H9 (cell line): ENCODE measurements around the gene PDZK1. TPM values are rescaled to one million over a fixed set of nuclear protein-coding genes. Genes with fewer than 3 reads are reported as not detected.

Experiments used
- DNase-seq: peaks from one replicate; pipeline ENCODE4 v3.0.0-alpha.2; 2017
- H2AFZ ChIP-seq: one replicate; pipeline ENCODE4 v1.6.1; 2013; ENCODE audit warnings: mild to moderate bottlenecking, low read length, control low read depth, moderate library complexity
- H2AK5ac ChIP-seq: 2 replicates; pipeline ENCODE4 v1.6.1; 2013; ENCODE audit warnings: low read length, control low read depth, mixed read lengths; ENCODE audit not compliant: insufficient read length
- H2BK120ac ChIP-seq: one replicate; pipeline ENCODE4 v1.6.1; 2013; ENCODE audit warnings: low read depth, mild to moderate bottlenecking, low read length, control low read depth, inconsistent platforms; ENCODE audit not compliant: poor library complexity, severe bottlenecking
- H2BK12ac ChIP-seq: 2 replicates; pipeline ENCODE4 v1.6.1; 2013; ENCODE audit warnings: low read length, control low read depth, mixed read lengths, low read depth; ENCODE audit not compliant: insufficient read length
- H2BK15ac ChIP-seq: 2 replicates; pipeline ENCODE4 v1.6.1; 2013; ENCODE audit warnings: low read depth, low read length, control low read depth
- H2BK20ac ChIP-seq: one replicate; pipeline ENCODE4 v1.6.1; 2013; ENCODE audit warnings: low read depth, mild to moderate bottlenecking, low read length, control low read depth, inconsistent platforms; ENCODE audit not compliant: poor library complexity, severe bottlenecking
- H2BK5ac ChIP-seq: 2 replicates; pipeline ENCODE4 v1.6.1; 2013; ENCODE audit warnings: low read length, control low read depth, mixed read lengths; ENCODE audit not compliant: insufficient read length
- H3K14ac ChIP-seq: 2 replicates; pipeline ENCODE4 v1.6.1; 2013; ENCODE audit warnings: low read length, control low read depth; ENCODE audit not compliant: insufficient read depth
- H3K18ac ChIP-seq: 2 replicates; pipeline ENCODE4 v1.6.1; 2013; ENCODE audit warnings: low read depth, mild to moderate bottlenecking, mixed read lengths, low read length, control low read depth; ENCODE audit not compliant: insufficient read length
- H3K23ac ChIP-seq: 2 replicates; pipeline ENCODE4 v1.6.1; 2013; ENCODE audit warnings: low read length, control low read depth, mixed read lengths, low read depth; ENCODE audit not compliant: insufficient read length
- H3K23me2 ChIP-seq: 2 replicates; pipeline ENCODE4 v1.6.1; 2013; ENCODE audit warnings: low read depth, mild to moderate bottlenecking, mixed read lengths, low read length, control low read depth; ENCODE audit not compliant: insufficient read length, poor library complexity, severe bottlenecking
- H3K27ac ChIP-seq: 2 replicates; pipeline ENCODE4 v1.5.1; 2013; ENCODE audit warnings: low read length, control low read depth, mixed read lengths, low read depth; ENCODE audit not compliant: insufficient read length
- H3K27me3 ChIP-seq: 2 replicates; pipeline ENCODE4 v1.6.1; 2013; ENCODE audit warnings: low read length, control low read depth, inconsistent platforms; ENCODE audit not compliant: insufficient read depth
- H3K4ac ChIP-seq: 2 replicates; pipeline ENCODE4 v1.6.1; 2013; ENCODE audit warnings: low read depth, mild to moderate bottlenecking, control low read depth, inconsistent platforms, low read length, moderate library complexity
- H3K4me1 ChIP-seq: 2 replicates; pipeline ENCODE4 v1.6.1; 2013; ENCODE audit warnings: low read length, control low read depth, inconsistent platforms; ENCODE audit not compliant: insufficient read depth
- H3K4me2 ChIP-seq: 2 replicates; pipeline ENCODE4 v1.6.1; 2013; ENCODE audit warnings: low read length, control low read depth, mixed read lengths; ENCODE audit not compliant: insufficient read length, insufficient read depth
- H3K56ac ChIP-seq: 2 replicates; pipeline ENCODE4 v1.6.1; 2013; ENCODE audit warnings: low read depth, mild to moderate bottlenecking, mixed read lengths, low read length, control low read depth; ENCODE audit not compliant: insufficient read length
- H3K79me1 ChIP-seq: 2 replicates; pipeline ENCODE4 v1.6.1; 2013; ENCODE audit warnings: low read depth, mild to moderate bottlenecking, moderate library complexity, low read length, control low read depth, inconsistent platforms; ENCODE audit not compliant: insufficient read depth, poor library complexity, severe bottlenecking
- H3K79me2 ChIP-seq: 2 replicates; pipeline ENCODE4 v1.6.1; 2013; ENCODE audit warnings: low read length, control low read depth, inconsistent platforms; ENCODE audit not compliant: insufficient read depth
- H3K9ac ChIP-seq: 2 replicates; pipeline ENCODE4 v1.6.1; 2013; ENCODE audit warnings: low read length, control low read depth, mixed read lengths; ENCODE audit not compliant: insufficient read length; ENCODE audit errors: extremely low read depth
- H3K9me3 ChIP-seq: one replicate; pipeline ENCODE4 v1.6.1; 2013; ENCODE audit warnings: low read depth, low read length, inconsistent platforms; ENCODE audit not compliant: control insufficient read depth
- H3T11ph ChIP-seq: one replicate; pipeline ENCODE4 v1.6.1; 2013; ENCODE audit warnings: mild to moderate bottlenecking, low read length, control low read depth, inconsistent platforms
- H4K20me1 ChIP-seq: one replicate; pipeline ENCODE4 v1.6.1; 2013; ENCODE audit not compliant: control insufficient read depth, insufficient read length, insufficient read depth
- H4K5ac ChIP-seq: 2 replicates; pipeline ENCODE4 v1.6.1; 2013; ENCODE audit warnings: low read depth, mild to moderate bottlenecking, mixed read lengths, low read length, control low read depth; ENCODE audit not compliant: insufficient read length
- H4K8ac ChIP-seq: replicated peaks from 2 replicates; pipeline ENCODE4 v1.6.1; 2013; ENCODE audit warnings: low read length, control low read depth, mixed read lengths, low read depth; ENCODE audit not compliant: insufficient read length
- H4K91ac ChIP-seq: 2 replicates; pipeline ENCODE4 v1.6.1; 2013; ENCODE audit warnings: low read depth, mild to moderate bottlenecking, moderate library complexity, mixed read lengths, low read length, control low read depth; ENCODE audit not compliant: insufficient read length
- H3K27ac Mint-ChIP-seq, 3 experiments: 2 replicates in 2 of 3; 3 replicates in 1 of 3; pipeline ENCODE4 v1.8.0; 2020 to 2021; ENCODE audit warnings: mixed read lengths in 3 of 3, mild to moderate bottlenecking in 1 of 3, moderate library complexity in 1 of 3
- H3K27me3 Mint-ChIP-seq: 2 replicates; pipeline ENCODE4 v1.8.0; 2021; ENCODE audit warnings: low read depth, mild to moderate bottlenecking, moderate library complexity, mixed read lengths
- H3K36me3 Mint-ChIP-seq, 3 experiments: 2 replicates in 2 of 3; 3 replicates in 1 of 3; pipeline ENCODE4 v1.8.0; 2020 to 2021; ENCODE audit warnings: low read depth in 3 of 3, mixed read lengths in 3 of 3; ENCODE audit not compliant: insufficient read depth in 1 of 3
- H3K4me1 Mint-ChIP-seq, 2 experiments: 2 replicates each; pipeline ENCODE4 v1.8.0; 2020; ENCODE audit warnings: mixed read lengths in 2 of 2
- H3K4me3 Mint-ChIP-seq, 2 experiments: 2 replicates in 1 of 2; 3 replicates in 1 of 2; pipeline ENCODE4 v1.8.0; 2020 to 2021; ENCODE audit warnings: mild to moderate bottlenecking in 2 of 2, mixed read lengths in 2 of 2, moderate library complexity in 1 of 2
- H3K9me3 Mint-ChIP-seq, 2 experiments: 2 replicates in 1 of 2; 3 replicates in 1 of 2; pipeline ENCODE4 v1.8.0; 2020; ENCODE audit warnings: mild to moderate bottlenecking in 2 of 2, mixed read lengths in 2 of 2, moderate library complexity in 1 of 2
- CTCF ChIP-seq: fragments of 200-600 bp; sonication (generic); conservative IDR thresholded peaks from 3 replicates; pipeline ENCODE4 v1.8.0; 2021; ENCODE audit warnings: antibody characterized with exemption, mild to moderate bottlenecking
- WGBS: extraction: QIAGEN DNeasy Blood & Tissue Kit; methylation state at CpG from one replicate; pipeline ENCODE4 v1.1.7; 2013; ENCODE audit warnings: missing lambda C conversion rate, low lambda C conversion rate, mixed read lengths; ENCODE audit not compliant: insufficient read length; ENCODE audit errors: extremely low coverage; 5-methylcytosine and 5-hydroxymethylcytosine counted together
- total RNA-seq: library from RNA; stranded (reverse); gene quantifications from 2 replicates; pipeline ENCODE4 v1.2.1, GENCODE V29; 2021

The PDZK1 gene
- total RNA-seq, 1 experiment from 2014 or later: not detected

DNA sequence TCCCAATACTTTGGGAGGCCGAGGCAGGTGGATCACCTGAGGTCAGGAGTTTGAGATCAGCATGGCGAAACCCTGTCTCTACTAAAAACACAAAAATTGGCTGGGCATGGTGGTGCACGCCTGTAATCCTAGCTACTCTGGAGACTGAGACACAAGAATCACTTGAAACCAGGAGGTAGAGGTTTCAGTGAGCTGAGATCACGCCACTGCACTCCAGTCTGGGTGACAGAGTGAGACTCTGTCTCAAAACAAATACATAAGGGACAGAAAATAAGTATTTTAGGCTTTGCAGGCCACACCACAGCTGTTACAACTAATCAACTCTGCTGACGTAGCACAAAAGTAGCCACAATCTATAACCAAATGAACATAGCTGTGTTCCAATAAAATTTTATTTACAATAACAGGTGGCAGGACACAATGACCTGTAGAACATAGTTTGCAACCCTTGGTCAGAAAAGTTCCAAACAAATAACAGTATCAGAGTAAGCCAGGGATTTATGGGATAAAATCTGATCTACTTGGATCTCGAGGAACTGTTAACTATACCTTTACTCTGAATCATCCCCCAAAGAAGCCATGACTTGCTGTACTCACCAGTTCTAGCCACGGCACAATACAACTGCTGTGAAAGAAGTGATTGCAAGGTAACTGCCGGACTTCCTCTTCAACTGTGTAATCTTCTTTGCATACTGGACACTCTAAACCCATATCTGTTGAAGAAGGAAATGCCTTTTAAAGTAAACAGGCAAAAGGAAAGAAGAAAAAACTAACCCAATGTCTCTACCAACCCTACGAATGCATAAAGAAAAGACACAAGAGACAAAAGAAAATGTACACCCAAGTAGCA, 40.5 kb upstream of the PDZK1 start:
- no peak overlapping the region for H3K18ac ChIP-seq
- no peak for DNase-seq
- no peak overlapping the region for H3T11ph ChIP-seq
- Mint-ChIP-seq H3K4me1 (no peaks in the 10 kb centered on the region), H3K4me3 (no peak overlapping the region), H3K27ac (no peak overlapping the region; a peak in 1 of 7 replicates), H3K27me3 (no peaks in the 10 kb centered on the region), H3K9me3 (no peaks in the 10 kb centered on the region), H3K36me3 (peaks cover 8 to 36% (median 29%) of the 10 kb centered on the region in 3 experiments; a peak in 6 of 7 replicates)
- H3K27me3 ChIP-seq: no peaks in the 10 kb centered on the region
- H3K56ac ChIP-seq: no peak overlapping the region
- no peak overlapping the region for H3K4ac ChIP-seq
- H2BK120ac ChIP-seq: no peak overlapping the region
- no peaks in the 10 kb centered on the region for H4K20me1 ChIP-seq
- no peak overlapping the region for H3K23ac ChIP-seq
- no peak overlapping the region for H2BK12ac ChIP-seq
- H4K8ac ChIP-seq: no peak overlapping the region
- no peak overlapping the region for H2BK15ac ChIP-seq
- H2AK5ac ChIP-seq: no peak overlapping the region
- no peaks in the 10 kb centered on the region for H3K79me2 ChIP-seq
- H3K4me2 ChIP-seq: no peak overlapping the region
- no peak overlapping the region for H3K27ac ChIP-seq
- H4K91ac ChIP-seq: no peak overlapping the region
- WGBS: no CpG with 5 or more reads among the region's 9 CpGs
- H2AFZ ChIP-seq: no peak overlapping the region
- no peaks in the 10 kb centered on the region for H3K9me3 ChIP-seq
- TF ChIP-seq CTCF: no peak
- H3K9ac ChIP-seq: no peak overlapping the region
- H2BK20ac ChIP-seq: no peak overlapping the region
- no peak overlapping the region for H2BK5ac ChIP-seq
- H4K5ac ChIP-seq: no peak overlapping the region
- no peaks in the 10 kb centered on the region for H3K23me2 ChIP-seq
- no peaks in the 10 kb centered on the region for H3K79me1 ChIP-seq
- no peak overlapping the region for H3K14ac ChIP-seq
- no peaks in the 10 kb centered on the region for H3K4me1 ChIP-seq
